Measurements from ENCODE around the gene DIS3L2. TPM values are rescaled to one million over a fixed set of nuclear protein-coding genes. Genes with fewer than 3 reads are reported as not detected.

The DIS3L2 gene
- total RNA-seq, 4 donors from 2014 or later: 16.1 to 26.7 (median 22.0) TPM

DNA sequence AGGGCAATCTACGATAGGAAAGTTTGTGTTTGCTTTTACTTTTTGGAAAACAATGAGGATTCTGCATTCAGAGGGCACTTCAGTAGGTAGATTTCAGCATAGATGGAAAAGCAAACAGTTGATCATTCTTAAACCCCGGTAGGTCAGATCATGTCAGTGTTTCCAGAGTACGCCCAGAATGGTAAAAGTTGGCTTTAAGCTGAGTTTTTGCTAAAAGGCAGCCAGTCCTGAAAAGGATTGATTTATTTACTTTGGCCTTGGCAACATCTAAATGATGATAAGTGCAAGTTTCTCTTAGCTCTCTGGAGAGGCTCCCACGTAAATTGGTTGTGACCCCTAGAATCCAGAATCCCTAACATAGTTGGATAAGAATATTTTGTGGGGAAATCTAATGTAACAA lies 168.0 kb downstream of the DIS3L2 start:
- Histone ChIP-seq H3K4me1 (peaks cover 0 to 5% (median 0%) of the 10 kb centered on the region in 4 donors), H3K36me3 (peaks cover 8 to 30% (median 21%) of the 10 kb centered on the region in 4 donors), H3K27me3 (no peaks in the 10 kb centered on the region), H3K4me3 (no peak overlapping the region), H3K9me3 (no peaks in the 10 kb centered on the region), H3K27ac (replicated peaks in 1 of 4) (no peak overlapping the region)
- DNase-seq (ENCODE audit: extremely low spot score): no peak
- 46% methylated on average over 4 of the region's 4 CpGs for WGBS
- intact Hi-C loops (cut with DNase I): no loop called here
- no peak for TF ChIP-seq EP300 (IDR thresholded peaks at IDR 0.05)
- TF ChIP-seq, protein P1, sequence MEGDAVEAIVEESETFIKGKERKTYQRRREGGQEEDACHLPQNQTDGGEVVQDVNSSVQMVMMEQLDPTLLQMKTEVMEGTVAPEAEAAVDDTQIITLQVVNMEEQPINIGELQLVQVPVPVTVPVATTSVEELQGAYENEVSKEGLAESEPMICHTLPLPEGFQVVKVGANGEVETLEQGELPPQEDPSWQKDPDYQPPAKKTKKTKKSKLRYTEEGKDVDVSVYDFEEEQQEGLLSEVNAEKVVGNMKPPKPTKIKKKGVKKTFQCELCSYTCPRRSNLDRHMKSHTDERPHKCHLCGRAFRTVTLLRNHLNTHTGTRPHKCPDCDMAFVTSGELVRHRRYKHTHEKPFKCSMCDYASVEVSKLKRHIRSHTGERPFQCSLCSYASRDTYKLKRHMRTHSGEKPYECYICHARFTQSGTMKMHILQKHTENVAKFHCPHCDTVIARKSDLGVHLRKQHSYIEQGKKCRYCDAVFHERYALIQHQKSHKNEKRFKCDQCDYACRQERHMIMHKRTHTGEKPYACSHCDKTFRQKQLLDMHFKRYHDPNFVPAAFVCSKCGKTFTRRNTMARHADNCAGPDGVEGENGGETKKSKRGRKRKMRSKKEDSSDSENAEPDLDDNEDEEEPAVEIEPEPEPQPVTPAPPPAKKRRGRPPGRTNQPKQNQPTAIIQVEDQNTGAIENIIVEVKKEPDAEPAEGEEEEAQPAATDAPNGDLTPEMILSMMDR (IDR thresholded peaks at IDR 0.05): no peak
- TF ChIP-seq POLR2A (IDR thresholded peaks at IDR 0.05; ENCODE audit: low read depth): no peak
- TF ChIP-seq POLR2AphosphoS5 (IDR thresholded peaks at IDR 0.05): no peak

DNA sequence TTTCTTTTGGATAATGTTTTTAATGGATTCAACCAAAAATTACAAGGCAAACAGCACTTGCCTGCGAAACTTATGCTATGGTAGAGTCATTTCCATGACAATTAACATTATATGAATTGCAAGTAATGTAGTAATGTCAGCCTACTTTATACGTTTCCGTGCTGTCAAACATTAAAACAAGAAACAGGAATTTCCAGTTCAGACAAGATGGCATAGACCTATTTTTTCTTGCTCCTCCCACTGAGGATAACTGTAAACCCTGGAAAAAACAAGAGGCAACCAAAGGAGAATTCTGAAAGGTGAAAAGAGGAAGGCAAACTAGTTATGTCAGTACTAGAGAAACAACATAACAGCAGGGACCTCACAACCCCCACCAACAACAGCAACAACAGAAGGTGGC lies 170.7 kb downstream of the DIS3L2 start:
- intact Hi-C loops (cut with DNase I): no loop called here
- Histone ChIP-seq H3K36me3 (peaks cover 8 to 41% (median 24%) of the 10 kb centered on the region in 4 donors), H3K27ac (replicated peaks in 1 of 4) (no peak overlapping the region), H3K9me3 (no peaks in the 10 kb centered on the region), H3K4me3 (no peak overlapping the region), H3K27me3 (no peaks in the 10 kb centered on the region), H3K4me1 (peaks cover 0 to 5% (median 0%) of the 10 kb centered on the region in 4 donors)
- DNase-seq (ENCODE audit: extremely low spot score): no peak
- 98% methylated on average over 3 of the region's 3 CpGs for WGBS
- TF ChIP-seq, protein P1 (IDR thresholded peaks at IDR 0.05): no peak
- TF ChIP-seq EP300 (IDR thresholded peaks at IDR 0.05) (no peak), POLR2AphosphoS5 (IDR thresholded peaks at IDR 0.05) (no peak), POLR2A (IDR thresholded peaks at IDR 0.05; ENCODE audit: low read depth) (no peak)

DNA sequence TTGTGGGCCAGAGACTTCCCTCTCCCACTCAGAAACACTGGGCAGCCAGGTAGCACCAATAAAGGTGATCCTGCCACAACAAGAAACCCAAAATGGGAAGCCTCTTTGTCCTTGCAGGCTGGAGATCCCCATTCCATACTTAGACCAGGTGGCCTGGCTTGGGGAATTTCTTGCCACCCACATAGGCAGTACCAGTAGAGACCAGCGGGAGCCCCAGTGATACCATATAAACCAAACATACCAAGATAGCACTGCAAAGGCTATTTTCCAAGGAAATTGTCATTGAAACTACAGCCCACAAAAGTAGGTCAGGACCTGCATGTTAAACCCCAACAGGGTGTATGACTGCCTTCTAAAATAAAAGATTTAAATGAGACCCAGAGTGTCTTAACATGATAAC lies 171.6 kb downstream of the DIS3L2 start:
- H3K4me3 ChIP-seq: no peak overlapping the region
- no peaks in the 10 kb centered on the region for H3K27me3 ChIP-seq
- H3K27ac ChIP-seq (replicated peaks in 1 of 4): no peak overlapping the region
- peaks cover 0 to 5% (median 0%) of the 10 kb centered on the region in 4 donors for H3K4me1 ChIP-seq
- 100% methylated on average over 1 of the region's 1 CpG for WGBS
- H3K36me3 ChIP-seq: peaks cover 8 to 45% (median 24%) of the 10 kb centered on the region in 4 donors
- intact Hi-C loops (cut with DNase I): no loop called here
- no peak for DNase-seq (ENCODE audit: extremely low spot score)
- no peak for TF ChIP-seq EP300 (IDR thresholded peaks at IDR 0.05)
- no peak for TF ChIP-seq POLR2AphosphoS5 (IDR thresholded peaks at IDR 0.05)
- TF ChIP-seq POLR2A (IDR thresholded peaks at IDR 0.05; ENCODE audit: low read depth): no peak
- TF ChIP-seq, protein P1 (IDR thresholded peaks at IDR 0.05): no peak
- no peaks in the 10 kb centered on the region for H3K9me3 ChIP-seq

GRCh38 chr2:232134939-232135338 lies 173.4 kb downstream of the DIS3L2 start:
- Histone ChIP-seq H3K27me3 (no peaks in the 10 kb centered on the region), H3K36me3 (peaks cover 8 to 45% (median 24%) of the 10 kb centered on the region in 4 donors), H3K9me3 (no peaks in the 10 kb centered on the region), H3K4me1 (no peaks in the 10 kb centered on the region), H3K27ac (replicated peaks in 1 of 4) (no peak overlapping the region), H3K4me3 (no peak overlapping the region)
- WGBS: 95% methylated on average over 4 of the region's 4 CpGs
- TF ChIP-seq EP300 (IDR thresholded peaks at IDR 0.05) (no peak), POLR2A (IDR thresholded peaks at IDR 0.05; ENCODE audit: low read depth) (no peak), POLR2AphosphoS5 (IDR thresholded peaks at IDR 0.05) (no peak)
- TF ChIP-seq, protein P1 (IDR thresholded peaks at IDR 0.05): no peak
- intact Hi-C loops (cut with DNase I): no loop called here
- no peak for DNase-seq (ENCODE audit: extremely low spot score)

Measured in esophagus muscularis mucosa (tissue), 4 donors.